Central memory CD8-positive, alpha-beta T cell (primary cell): Measurements from ENCODE around the gene CMYA5.
"Not testable (repeated sequence)": the region's sequence is repeated elsewhere in the genome, so short reads cannot be mapped to it uniquely, and the experiment has no call there.

Experiments
- ATAC-seq: fragments of 150-1000 bp; cut with Tn5 transposase; replicated peaks from 2 replicates; pipeline ENCODE4 v1.10.0; 2022; ENCODE audit warnings: mild to moderate bottlenecking, moderate FRiP score, moderate number of reproducible peaks; ENCODE audit not compliant: poor library complexity, severe bottlenecking; ENCODE audit errors: extremely low read depth
- DNase-seq, 2 donors: peaks; one replicate each; pipeline ENCODE4 v3.0.0; 2021; ENCODE audit warnings: low spot score in 2 of 2
- H3K27ac Mint-ChIP-seq: one replicate; pipeline ENCODE4 v1.8.0; 2022; ENCODE audit warnings: low read depth, mild to moderate bottlenecking, moderate library complexity, mixed read lengths
- H3K27me3 Mint-ChIP-seq: one replicate; pipeline ENCODE4 v1.8.0; 2022; ENCODE audit warnings: mixed read lengths
- H3K36me3 Mint-ChIP-seq: one replicate; pipeline ENCODE4 v1.8.0; 2022; ENCODE audit warnings: mild to moderate bottlenecking, moderate library complexity, mixed read lengths; ENCODE audit not compliant: insufficient read depth
- H3K4me1 Mint-ChIP-seq: one replicate; pipeline ENCODE4 v1.8.0; 2022; ENCODE audit warnings: mixed read lengths
- H3K4me3 Mint-ChIP-seq: one replicate; pipeline ENCODE4 v1.8.0; 2022; ENCODE audit warnings: mild to moderate bottlenecking, moderate library complexity, mixed read lengths
- H3K9me3 Mint-ChIP-seq: one replicate; pipeline ENCODE4 v1.8.0; 2022; ENCODE audit warnings: mixed read lengths

The CMYA5 gene

DNA sequence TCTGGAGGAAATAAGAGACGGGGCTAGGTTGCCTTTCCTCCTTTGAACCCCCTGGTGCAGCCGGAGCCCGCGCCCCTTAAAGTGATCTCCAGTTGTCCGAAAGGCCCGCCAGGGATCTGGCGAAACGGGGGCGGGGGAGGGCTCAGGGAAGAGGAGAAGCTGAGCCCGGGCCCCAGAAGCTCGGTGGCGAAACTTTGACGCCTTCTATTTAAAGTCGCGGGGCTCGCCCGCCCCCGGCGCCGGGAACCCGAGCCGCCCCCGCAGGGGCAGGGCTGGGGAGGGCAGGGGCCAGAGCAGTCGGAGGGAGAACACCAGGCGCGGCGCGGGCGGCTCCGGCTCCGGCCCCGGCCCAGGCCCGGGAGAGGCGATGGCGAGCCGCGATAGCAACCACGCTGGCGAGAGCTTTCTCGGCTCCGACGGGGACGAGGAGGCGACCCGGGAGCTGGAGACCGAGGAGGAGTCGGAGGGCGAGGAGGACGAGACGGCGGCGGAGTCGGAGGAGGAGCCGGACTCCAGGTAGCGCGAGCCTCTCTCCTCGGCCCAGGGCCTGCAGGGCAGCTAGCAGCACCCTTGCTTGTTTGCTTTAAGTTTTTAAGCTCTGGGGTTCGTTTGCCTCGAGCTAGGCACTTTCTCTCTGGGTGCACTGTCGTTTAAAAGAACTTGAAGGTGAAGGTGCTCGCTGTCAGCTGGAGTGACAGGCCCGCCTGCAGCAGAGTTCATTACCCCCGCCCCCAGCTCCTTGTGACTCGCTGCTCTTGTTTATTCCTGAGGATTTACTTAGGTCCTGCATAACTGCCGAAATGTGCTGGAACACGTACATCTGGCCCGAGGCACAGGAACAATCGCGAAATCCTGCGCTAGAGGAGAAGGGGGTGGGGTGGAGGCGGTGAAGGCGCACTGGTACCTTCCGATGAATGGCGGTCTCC is at the start of gene CMYA5:
TSS of gene CMYA5 (plus strand) at position 296 of the 926 bp plus-strand sequence. CDS start at position 368, 72 bp downstream.
- Mint-ChIP-seq H3K27me3 (no peaks in the 10 kb centered on the region), H3K9me3 (peaks cover 5% of the 10 kb centered on the region), H3K27ac (peak within 1 kb of the TSS; percentile 27), H3K36me3 (peaks cover 23% of the 10 kb centered on the region), H3K4me1 (peaks cover 10% of the 10 kb centered on the region), H3K4me3 (no peak within 1 kb of the TSS)
- DNase-seq (no peak), ATAC-seq (no peak)

DNA sequence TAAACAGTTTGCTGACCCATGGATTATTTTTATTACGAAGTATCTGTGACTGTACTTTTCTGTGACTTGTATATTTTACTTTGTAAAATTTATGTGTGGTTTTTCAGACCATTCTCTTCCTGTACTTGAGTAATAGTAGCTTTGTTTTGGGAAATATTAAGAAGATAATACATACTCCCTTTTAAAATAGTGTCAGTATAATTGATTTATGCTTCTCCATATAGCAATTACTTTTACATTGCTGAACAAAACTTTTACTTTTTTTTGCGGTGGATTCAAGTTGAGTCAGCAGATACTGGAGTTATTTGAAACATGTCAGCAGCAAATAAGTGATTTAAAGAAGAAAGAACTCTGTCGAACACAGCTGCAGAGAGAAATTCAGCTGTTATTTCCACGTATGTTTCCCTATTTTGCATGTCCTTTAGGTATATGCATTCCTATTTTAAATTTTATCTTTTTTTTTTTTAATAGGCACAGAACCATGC is 49.0 kb upstream of the CMYA5 start:
- peaks cover 37% of the 10 kb centered on the region for H3K4me1 Mint-ChIP-seq
- H3K9me3 Mint-ChIP-seq: no peaks in the 10 kb centered on the region
- DNase-seq (no peak), ATAC-seq (no peak)
- H3K27me3 Mint-ChIP-seq: no peaks in the 10 kb centered on the region
- H3K27ac Mint-ChIP-seq: no peak overlapping the region
- H3K4me3 Mint-ChIP-seq: no peak overlapping the region
- H3K36me3 Mint-ChIP-seq: peaks cover 51% of the 10 kb centered on the region

DNA sequence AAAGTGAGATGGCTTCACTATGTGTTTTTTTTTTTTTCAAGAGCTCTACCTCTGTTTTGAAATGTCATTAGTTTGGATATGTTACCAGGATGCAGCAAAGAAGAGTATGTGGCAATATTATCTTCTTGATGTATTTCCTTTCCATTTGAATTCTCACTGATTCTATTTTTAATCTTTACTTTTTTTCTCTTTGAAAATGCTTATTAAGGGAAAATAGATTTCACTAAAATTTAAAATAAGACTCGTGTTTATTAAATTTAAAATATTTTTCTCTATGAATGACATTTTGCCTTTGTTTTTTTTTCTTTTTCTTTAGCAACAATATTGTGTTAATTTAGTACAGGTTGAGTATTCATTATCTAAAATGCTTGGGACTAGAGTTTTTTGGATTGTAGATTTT is 48.2 kb upstream of the CMYA5 start:
- H3K27ac Mint-ChIP-seq: no peak overlapping the region
- H3K9me3 Mint-ChIP-seq: no peaks in the 10 kb centered on the region
- no peak overlapping the region for H3K4me3 Mint-ChIP-seq
- H3K36me3 Mint-ChIP-seq: peaks cover 57% of the 10 kb centered on the region
- no peak for DNase-seq
- H3K27me3 Mint-ChIP-seq: no peaks in the 10 kb centered on the region
- no peak for ATAC-seq
- peaks cover 33% of the 10 kb centered on the region for H3K4me1 Mint-ChIP-seq

DNA sequence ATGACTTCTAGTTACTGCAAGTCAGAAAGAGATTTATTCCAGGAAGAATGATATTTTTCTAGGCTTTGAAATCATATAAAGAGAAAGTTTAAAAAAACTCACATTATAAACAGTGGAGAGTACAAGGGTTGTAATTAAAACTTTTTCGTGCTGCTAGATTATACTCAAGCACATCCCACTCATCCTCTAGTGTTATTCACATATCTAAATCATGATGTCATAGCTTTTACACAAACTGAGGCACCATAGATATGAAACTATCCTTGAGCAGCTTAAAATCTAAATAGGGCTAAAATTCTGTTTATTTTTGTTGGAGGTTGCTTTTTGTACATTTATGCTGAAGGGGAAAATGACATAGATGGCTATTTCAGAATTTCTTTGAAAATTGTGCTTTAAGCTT is 47.4 kb upstream of the CMYA5 start:
- peaks cover 57% of the 10 kb centered on the region for H3K36me3 Mint-ChIP-seq
- H3K27me3 Mint-ChIP-seq: no peaks in the 10 kb centered on the region
- no peak for ATAC-seq

GRCh38 chr5:79653843-79654242 is 35.8 kb upstream of the CMYA5 start:
- Mint-ChIP-seq H3K9me3 (no peaks in the 10 kb centered on the region), H3K4me1 (no peaks in the 10 kb centered on the region), H3K4me3 (no peak overlapping the region), H3K27me3 (no peaks in the 10 kb centered on the region), H3K36me3 (peaks cover 35% of the 10 kb centered on the region), H3K27ac (no peak overlapping the region)
- ATAC-seq: no peak
- no peak for DNase-seq

More for the DNA sequence above, 47.4 kb upstream of the CMYA5 start:
- H3K4me3 Mint-ChIP-seq: no peak overlapping the region
- H3K4me1 Mint-ChIP-seq: peaks cover 29% of the 10 kb centered on the region
- no peak for DNase-seq
- H3K9me3 Mint-ChIP-seq: no peaks in the 10 kb centered on the region
- no peak overlapping the region for H3K27ac Mint-ChIP-seq

DNA sequence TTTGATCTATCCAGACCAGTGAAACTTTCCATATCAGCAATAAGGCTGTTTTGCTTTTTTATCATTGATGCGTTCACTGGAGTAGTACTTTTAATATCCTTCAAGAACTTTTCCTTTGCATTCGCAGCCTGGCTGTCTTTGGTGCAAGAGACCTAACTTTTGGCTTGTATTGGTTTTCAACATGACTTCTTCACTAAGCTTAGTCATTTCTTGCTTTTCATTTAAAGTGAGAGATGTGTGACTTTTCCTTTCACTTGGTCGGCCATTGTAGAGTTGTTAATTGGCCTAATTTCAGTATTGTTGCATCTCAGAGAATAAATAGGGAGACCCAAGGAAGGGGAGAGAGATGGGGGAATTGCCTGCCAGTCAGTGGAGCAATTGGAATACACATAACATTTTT is 26.4 kb upstream of the CMYA5 start:
- Mint-ChIP-seq H3K36me3 (peaks cover 20% of the 10 kb centered on the region), H3K27me3 (no peaks in the 10 kb centered on the region), H3K9me3 (no peaks in the 10 kb centered on the region), H3K27ac (no peak overlapping the region), H3K4me1 (peaks cover 13% of the 10 kb centered on the region), H3K4me3 (no peak overlapping the region)
- DNase-seq (no peak), ATAC-seq (no peak)

- no peaks in the 10 kb centered on the region for H3K27me3 Mint-ChIP-seq
Observed at GRCh38 chr5:79666758-79667157, 22.9 kb upstream of the CMYA5 start.

GRCh38 chr5:79672392-79672791 is 17.2 kb upstream of the CMYA5 start:
- Mint-ChIP-seq H3K36me3 (peaks cover 23% of the 10 kb centered on the region), H3K4me1 (peaks cover 18% of the 10 kb centered on the region)

More at GRCh38 chr5:79666758-79667157, 22.9 kb upstream of the CMYA5 start:
- Mint-ChIP-seq H3K27ac (peak overlapping the region; percentile 46), H3K4me3 (no peak overlapping the region), H3K36me3 (peaks cover 21% of the 10 kb centered on the region), H3K4me1 (peaks cover 12% of the 10 kb centered on the region), H3K9me3 (no peaks in the 10 kb centered on the region)
- ATAC-seq (no peak), DNase-seq (no peak)

GRCh38 chr5:79676354-79676753 is 13.3 kb upstream of the CMYA5 start:
- Mint-ChIP-seq H3K36me3 (peaks cover 29% of the 10 kb centered on the region), H3K4me1 (peaks cover 19% of the 10 kb centered on the region)
- not testable (repeated sequence) for ATAC-seq, H3K4me3 Mint-ChIP-seq, H3K9me3 Mint-ChIP-seq, H3K27me3 Mint-ChIP-seq, H3K27ac Mint-ChIP-seq, DNase-seq

More at GRCh38 chr5:79672392-79672791, 17.2 kb upstream of the CMYA5 start:
- Mint-ChIP-seq H3K9me3 (no peaks in the 10 kb centered on the region), H3K27me3 (no peaks in the 10 kb centered on the region), H3K4me3 (no peak overlapping the region), H3K27ac (no peak overlapping the region)
- DNase-seq (no peak), ATAC-seq (no peak)

DNA sequence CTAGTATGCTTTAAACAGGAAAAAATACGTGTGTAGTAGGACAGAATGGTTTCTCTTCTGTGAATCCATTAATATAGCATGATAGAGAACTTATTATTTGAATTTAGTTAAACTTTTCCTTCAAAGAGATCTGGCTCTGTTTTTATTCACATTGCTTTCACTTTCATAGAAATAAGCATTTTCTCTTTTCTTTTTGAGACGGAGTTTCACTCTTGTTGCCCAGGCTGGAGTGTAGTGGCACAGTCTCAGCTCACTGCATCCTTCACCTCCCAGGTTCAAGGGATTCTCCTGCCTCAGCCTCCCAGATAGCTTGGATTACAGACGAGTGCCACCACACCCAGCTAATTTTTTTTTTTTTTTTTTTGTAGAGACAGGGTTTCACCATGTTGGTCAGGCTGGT is 7.5 kb upstream of the CMYA5 start:
- not testable (repeated sequence) for DNase-seq, H3K4me3 Mint-ChIP-seq, H3K27me3 Mint-ChIP-seq, H3K9me3 Mint-ChIP-seq, H3K4me1 Mint-ChIP-seq, ATAC-seq
- peaks cover 52% of the 10 kb centered on the region for H3K36me3 Mint-ChIP-seq
- peak overlapping the region; percentile 71 for H3K27ac Mint-ChIP-seq

GRCh38 chr5:79684782-79685181 is 4.9 kb upstream of the CMYA5 start:
- no peaks in the 10 kb centered on the region for H3K27me3 Mint-ChIP-seq
- DNase-seq: no peak
- H3K4me3 Mint-ChIP-seq: no peak overlapping the region
- H3K9me3 Mint-ChIP-seq: peaks cover 5% of the 10 kb centered on the region
- ATAC-seq: no peak
- no peak overlapping the region for H3K27ac Mint-ChIP-seq
- H3K4me1 Mint-ChIP-seq: peaks cover 7% of the 10 kb centered on the region
- peaks cover 53% of the 10 kb centered on the region for H3K36me3 Mint-ChIP-seq

DNA sequence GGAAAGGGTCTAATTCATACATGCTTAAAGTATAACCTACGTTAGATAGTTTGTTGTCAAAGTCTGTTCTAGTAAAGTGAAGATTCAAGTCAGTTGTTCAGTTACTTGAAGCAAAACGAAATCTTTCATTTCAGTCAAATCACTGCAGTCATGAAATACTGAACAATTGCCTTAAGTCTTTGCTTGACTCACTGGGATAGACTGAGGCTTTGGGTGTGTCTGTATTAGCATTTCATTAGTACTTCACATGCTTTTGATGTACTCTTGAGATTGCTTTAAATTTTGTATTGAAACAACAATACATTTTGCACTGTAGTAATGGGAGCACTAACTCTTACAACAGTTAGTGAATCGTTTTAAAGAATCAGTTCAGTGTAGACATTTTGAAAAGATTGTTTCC is 4.0 kb upstream of the CMYA5 start:
- no peak for ATAC-seq
- DNase-seq: no peak
- Mint-ChIP-seq H3K4me1 (peaks cover 9% of the 10 kb centered on the region), H3K4me3 (no peak overlapping the region), H3K9me3 (peaks cover 5% of the 10 kb centered on the region), H3K36me3 (peaks cover 51% of the 10 kb centered on the region), H3K27ac (no peak overlapping the region), H3K27me3 (no peaks in the 10 kb centered on the region)

DNA sequence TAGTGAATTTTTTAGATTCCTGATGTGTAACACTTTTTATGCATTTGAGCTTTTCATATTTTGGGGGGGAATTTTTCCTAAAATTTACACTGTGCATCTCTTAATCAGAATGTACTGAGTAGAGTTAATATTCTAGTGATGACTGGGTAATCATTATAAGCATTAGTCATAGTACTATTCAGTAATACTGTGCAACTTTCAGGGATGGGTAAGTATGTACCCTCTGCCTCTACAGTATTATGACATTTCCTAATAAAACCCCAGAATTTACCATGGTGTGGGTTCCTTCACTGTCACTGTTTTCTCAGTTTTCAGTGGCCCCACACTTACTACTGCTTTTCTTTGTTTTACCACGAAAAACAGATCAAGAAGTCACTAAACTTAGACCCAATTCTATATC is 2.8 kb upstream of the CMYA5 start:
- Mint-ChIP-seq H3K36me3 (peaks cover 40% of the 10 kb centered on the region), H3K27me3 (no peaks in the 10 kb centered on the region), H3K4me3 (no peak overlapping the region), H3K4me1 (peaks cover 11% of the 10 kb centered on the region), H3K27ac (peak overlapping the region; percentile 19), H3K9me3 (peaks cover 5% of the 10 kb centered on the region)
- ATAC-seq (no peak), DNase-seq (no peak)
